OCI-LY1 (cell line): ENCODE data around the gene FILIP1.

Experiments used
- H2AFZ ChIP-seq: fragments of 200-600 bp; sonication (generic), shearing (Covaris generic); 2 replicates; pipeline ENCODE4 v1.6.0; 2014; ENCODE audit warnings: antibody characterized with exemption, mild to moderate bottlenecking, low read length
- H3F3A ChIP-seq: fragments of 200-600 bp; sonication (generic), shearing (Covaris generic); 2 replicates; pipeline ENCODE4 v1.6.0; 2014; ENCODE audit warnings: mild to moderate bottlenecking, antibody characterized with exemption, low read length, moderate library complexity; ENCODE audit not compliant: insufficient read depth
- H3K27ac ChIP-seq: fragments of 200-600 bp; sonication (generic); 2 replicates; pipeline ENCODE4 v1.5.1; 2014; ENCODE audit warnings: low read length, mixed run types, mild to moderate bottlenecking, low read depth; ENCODE audit not compliant: poor library complexity, severe bottlenecking
- H3K27me3 ChIP-seq: fragments of 200-600 bp; sonication (generic); 2 replicates; pipeline ENCODE4 v1.6.0; 2014; ENCODE audit warnings: antibody characterized with exemption, mild to moderate bottlenecking, low read length, moderate library complexity; ENCODE audit not compliant: insufficient read depth
- H3K36me3 ChIP-seq: fragments of 200-600 bp; sonication (generic); 2 replicates; pipeline ENCODE4 v1.6.1; 2014; ENCODE audit warnings: mild to moderate bottlenecking, antibody characterized with exemption, low read length, moderate library complexity, mixed read lengths; ENCODE audit not compliant: insufficient read depth
- H3K4me1 ChIP-seq: fragments of 200-600 bp; sonication (generic); 2 replicates; pipeline ENCODE4 v1.5.1; 2014; ENCODE audit warnings: mild to moderate bottlenecking, low read length, moderate library complexity; ENCODE audit not compliant: insufficient read depth, severe bottlenecking
- H3K4me2 ChIP-seq: fragments of 200-600 bp; sonication (generic), shearing (Covaris generic); 2 replicates; pipeline ENCODE4 v1.6.1; 2014; ENCODE audit warnings: low read length
- H3K4me3 ChIP-seq: fragments of 200-600 bp; sonication (generic); 2 replicates; pipeline ENCODE4 v1.5.1; 2014; ENCODE audit warnings: low read length, low read depth, mild to moderate bottlenecking, mixed read lengths; ENCODE audit not compliant: poor library complexity, severe bottlenecking
- H3K79me2 ChIP-seq: fragments of 200-600 bp; shearing (Covaris generic); 2 replicates; pipeline ENCODE4 v1.6.1; 2016; ENCODE audit warnings: mixed run types, low read length, mixed read lengths; ENCODE audit not compliant: insufficient read depth
- H3K9ac ChIP-seq: fragments of 200-600 bp; sonication (generic), shearing (Covaris generic); 2 replicates; pipeline ENCODE4 v1.6.1; 2014; ENCODE audit warnings: mild to moderate bottlenecking, low read length, mixed read lengths
- H3K9me2 ChIP-seq: fragments of 200-600 bp; sonication (generic), shearing (Covaris generic); 2 replicates; pipeline ENCODE4 v1.6.1; 2014; ENCODE audit warnings: low read depth, mild to moderate bottlenecking, low read length, mixed read lengths
- H3K9me3 ChIP-seq: fragments of 200-600 bp; shearing (Covaris generic); 2 replicates; pipeline ENCODE4 v1.6.1; 2014; ENCODE audit warnings: low read length, mixed read lengths
- H4K20me1 ChIP-seq: fragments of 200-600 bp; sonication (generic), shearing (Covaris generic); 2 replicates; pipeline ENCODE4 v1.6.0; 2016; ENCODE audit warnings: mild to moderate bottlenecking, low read length; ENCODE audit not compliant: insufficient read depth
- CTCF ChIP-seq: fragments of 200-600 bp; sonication (generic), shearing (Covaris generic); IDR thresholded peaks from 2 replicates; pipeline ENCODE4 v1.5.1; 2017; ENCODE audit warnings: mild to moderate bottlenecking, antibody characterized with exemption, low read length, moderate library complexity, mixed read lengths
- EZH2 ChIP-seq: fragments of 200-600 bp; sonication (generic), shearing (Covaris generic); IDR thresholded peaks from 2 replicates; pipeline ENCODE4 v1.8.0; 2017; ENCODE audit warnings: borderline replicate concordance, mixed run types, mild to moderate bottlenecking, antibody characterized with exemption, low read length, moderate library complexity, mixed read lengths

Gene FILIP1

DNA sequence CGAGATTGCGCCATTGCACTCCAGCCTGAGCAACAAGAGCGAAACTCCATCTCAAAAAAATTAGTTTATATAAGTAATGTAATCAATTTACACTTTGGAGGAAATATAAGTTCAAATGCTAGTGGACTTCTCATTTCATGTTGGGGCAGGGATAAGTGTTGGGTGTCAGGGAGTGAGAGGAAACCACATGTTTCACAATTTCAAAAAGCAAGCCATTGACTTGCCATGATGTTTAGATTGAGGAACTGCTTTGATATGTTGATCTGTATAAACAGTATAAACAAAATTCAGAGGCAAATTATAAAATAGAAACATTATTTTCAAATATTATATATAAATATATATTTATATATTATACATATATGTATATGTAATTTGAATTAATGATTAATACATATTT, 42.7 kb downstream of the FILIP1 start:
- H3K27ac ChIP-seq = no peak overlapping the region
- H3K9me3 ChIP-seq = no peaks in the 10 kb centered on the region
- no peaks in the 10 kb centered on the region for H3F3A ChIP-seq
- H2AFZ ChIP-seq = no peak overlapping the region
- H3K36me3 ChIP-seq = no peaks in the 10 kb centered on the region
- no peak overlapping the region for H3K4me2 ChIP-seq
- H3K4me1 ChIP-seq = no peaks in the 10 kb centered on the region
- H3K4me3 ChIP-seq = no peak overlapping the region
- no peak for TF ChIP-seq CTCF
- TF ChIP-seq EZH2 = no peak
- H3K79me2 ChIP-seq = no peaks in the 10 kb centered on the region
- H3K9me2 ChIP-seq = no peaks in the 10 kb centered on the region
- H4K20me1 ChIP-seq = no peaks in the 10 kb centered on the region
- H3K27me3 ChIP-seq = no peaks in the 10 kb centered on the region
- no peak overlapping the region for H3K9ac ChIP-seq

DNA sequence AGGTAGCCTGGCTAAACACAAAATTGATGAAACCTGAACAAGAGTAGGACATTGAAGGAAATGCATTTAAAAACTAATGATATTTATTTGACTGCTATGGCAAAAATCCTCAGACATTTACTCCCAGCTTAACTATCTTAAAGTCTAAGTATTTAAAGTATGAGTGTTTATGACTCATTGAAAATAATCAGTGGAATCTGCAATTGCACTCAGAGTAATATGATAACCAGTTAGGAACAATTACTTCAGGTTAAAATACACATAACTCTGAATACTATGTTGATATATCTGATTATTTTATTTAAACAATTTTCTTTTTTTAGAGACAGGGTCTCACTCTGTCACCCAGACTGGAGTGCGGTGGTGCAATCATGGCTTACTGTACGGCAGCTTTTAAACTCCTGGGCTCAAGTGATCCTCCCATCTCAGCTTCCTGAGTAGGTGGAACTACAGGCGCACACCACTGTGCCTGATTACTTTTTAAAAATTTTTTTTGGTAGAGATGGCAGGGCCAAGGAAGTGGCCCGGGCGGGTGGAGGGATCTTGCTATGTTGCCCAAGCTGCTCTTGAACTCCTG, 43.9 kb downstream of the FILIP1 start:
- Histone ChIP-seq H3K9me3 (no peaks in the 10 kb centered on the region), H3F3A (no peaks in the 10 kb centered on the region), H3K4me3 (no peak overlapping the region), H4K20me1 (no peaks in the 10 kb centered on the region), H3K36me3 (no peaks in the 10 kb centered on the region), H3K79me2 (no peaks in the 10 kb centered on the region), H3K9ac (no peak overlapping the region), H3K9me2 (no peaks in the 10 kb centered on the region), H3K4me1 (no peaks in the 10 kb centered on the region), H3K27ac (no peak overlapping the region), H3K27me3 (no peaks in the 10 kb centered on the region), H2AFZ (no peak overlapping the region), H3K4me2 (no peak overlapping the region)
- TF ChIP-seq CTCF = no peak
- no peak for TF ChIP-seq EZH2

DNA sequence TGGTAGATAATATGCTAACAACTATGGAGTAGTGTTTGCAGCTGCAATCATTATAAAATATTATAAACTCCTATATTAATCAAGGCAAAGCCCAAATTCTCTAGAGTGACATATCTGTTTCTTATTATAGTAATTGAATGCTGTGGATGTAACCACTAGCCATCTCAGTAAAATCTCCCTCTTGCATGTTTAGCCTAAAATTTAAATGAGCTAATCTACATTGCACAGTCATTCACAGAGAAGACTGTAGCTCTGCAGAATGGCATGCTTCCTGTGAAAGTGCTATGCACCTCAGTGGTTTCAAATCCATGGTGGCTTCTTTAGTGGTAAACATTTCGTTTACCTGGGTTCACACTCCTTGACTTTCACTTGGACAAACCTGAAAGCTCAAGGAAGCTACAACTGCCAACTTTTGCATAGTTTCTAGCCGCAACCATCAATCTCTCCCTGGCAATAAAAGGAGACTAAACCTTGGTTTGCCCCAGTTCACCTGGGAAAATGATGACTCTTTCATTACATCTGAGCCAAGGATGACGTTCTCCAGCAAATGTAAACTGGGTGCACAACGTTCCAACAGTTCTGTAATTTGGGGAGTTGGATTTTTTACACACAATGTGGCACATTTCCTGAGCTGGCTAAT, 47.2 kb downstream of the FILIP1 start:
- Histone ChIP-seq H2AFZ (no peak overlapping the region), H3K4me1 (no peaks in the 10 kb centered on the region), H3K9me2 (no peaks in the 10 kb centered on the region), H3K9ac (no peak overlapping the region), H3K4me2 (no peak overlapping the region), H3K27me3 (no peaks in the 10 kb centered on the region), H3K79me2 (no peaks in the 10 kb centered on the region), H3K9me3 (no peaks in the 10 kb centered on the region), H3K36me3 (no peaks in the 10 kb centered on the region), H3F3A (no peaks in the 10 kb centered on the region), H3K27ac (no peak overlapping the region), H3K4me3 (no peak overlapping the region), H4K20me1 (no peaks in the 10 kb centered on the region)
- no peak for TF ChIP-seq CTCF
- TF ChIP-seq EZH2 = no peak
